ENCODE results near the gene SEC14L5. TPM values are rescaled to one million over a fixed set of nuclear protein-coding genes. Genes with fewer than 3 reads are reported as not detected.

Gene SEC14L5
- total RNA-seq, 1 donor from 2014 or later, result under 0.01 TPM

- DNase-seq (ENCODE audit: low read depth in 2 of 2), result no peak
Measured at GRCh38 chr16:5011637-5012036, 53.5 kb downstream of the SEC14L5 start.

- DNase-seq (ENCODE audit: low read depth in 2 of 2), result no peak
Measured at GRCh38 chr16:5012887-5013286, 54.8 kb downstream of the SEC14L5 start.

- DNase-seq (ENCODE audit: low read depth in 2 of 2), result no peak
Measured at GRCh38 chr16:5015351-5015750, 57.2 kb downstream of the SEC14L5 start.

- DNase-seq (ENCODE audit: low read depth in 2 of 2), result no peak
Measured at GRCh38 chr16:5015887-5016286, 57.8 kb downstream of the SEC14L5 start.

- DNase-seq (ENCODE audit: low read depth in 2 of 2), result no peak
Measured at GRCh38 chr16:5016967-5017677, 59.0 kb downstream of the SEC14L5 start.

GRCh38 chr16:5017678-5017969 is 59.5 kb downstream of the SEC14L5 start:
- DNase-seq (ENCODE audit: low read depth in 2 of 2), result no peak

GRCh38 chr16:5018793-5019192 is 60.7 kb downstream of the SEC14L5 start:
- DNase-seq (ENCODE audit: low read depth in 2 of 2), result no peak

GRCh38 chr16:5019775-5020174 is 61.6 kb downstream of the SEC14L5 start:
- DNase-seq (ENCODE audit: low read depth in 2 of 2), result no peak

GRCh38 chr16:5020551-5020950 is 62.4 kb downstream of the SEC14L5 start:
- no peak for DNase-seq (ENCODE audit: low read depth in 2 of 2)

GRCh38 chr16:5022521-5022920 is 64.4 kb downstream of the SEC14L5 start:
- no peak for DNase-seq (ENCODE audit: low read depth in 2 of 2)

GRCh38 chr16:5024632-5025031 is 66.5 kb downstream of the SEC14L5 start:
- DNase-seq (ENCODE audit: low read depth in 2 of 2), result peak; percentile 9 to 47

GRCh38 chr16:5025171-5025632 is 67.1 kb downstream of the SEC14L5 start:
- DNase-seq (ENCODE audit: low read depth in 2 of 2), result peak in 1 of 2 donors; percentile 17

GRCh38 chr16:5026664-5027063 is 68.5 kb downstream of the SEC14L5 start:
- no peak for DNase-seq (ENCODE audit: low read depth in 2 of 2)

GRCh38 chr16:5027086-5027485 is 69.0 kb downstream of the SEC14L5 start:
- DNase-seq (ENCODE audit: low read depth in 2 of 2), result no peak

- no peak for DNase-seq (ENCODE audit: low read depth in 2 of 2)
Measured at GRCh38 chr16:5027575-5028235, 69.6 kb downstream of the SEC14L5 start.

GRCh38 chr16:5028950-5029475 is 70.9 kb downstream of the SEC14L5 start:
- no peak for DNase-seq (ENCODE audit: low read depth in 2 of 2)

GRCh38 chr16:5030251-5030870 is 72.2 kb downstream of the SEC14L5 start:
- no peak for DNase-seq (ENCODE audit: low read depth in 2 of 2)

- no peak for DNase-seq (ENCODE audit: low read depth in 2 of 2)
Measured at GRCh38 chr16:5031601-5032000, 73.5 kb downstream of the SEC14L5 start.

- DNase-seq (ENCODE audit: low read depth in 2 of 2), result no peak
Measured at GRCh38 chr16:5032748-5033167, 74.6 kb downstream of the SEC14L5 start.

- DNase-seq (ENCODE audit: low read depth in 2 of 2), result peak; percentile 77 to 90
Measured at GRCh38 chr16:5033256-5034166, 75.4 kb downstream of the SEC14L5 start, which contains the start of gene NAGPA. TSS of gene NAGPA (minus strand) at chr16:5033935. CDS start at chr16:5033914, 21 bp downstream.

- DNase-seq (ENCODE audit: low read depth in 2 of 2), result no peak
Measured at GRCh38 chr16:5034167-5034523, 76.0 kb downstream of the SEC14L5 start.

GRCh38 chr16:5035909-5036227 is 77.7 kb downstream of the SEC14L5 start:
- DNase-seq (ENCODE audit: low read depth in 2 of 2), result no peak
